Activated CD4-positive, CD25-positive, alpha-beta regulatory T cell treated with anti-CD3 and anti-CD28 coated beads, Interleukin-2, amount 50 U/mL, for 24 hours (primary cell): ENCODE results near the gene NKPD1.

ENCODE experiments used
- ATAC-seq, 2 donors: fragments of 150-1000 bp; cut with Tn5 transposase; one replicate each; pipeline ENCODE4 v1.10.0; 2021; ENCODE audit warnings: mild to moderate bottlenecking in 1 of 2, moderate library complexity in 1 of 2

NKPD1 gene

GRCh38 chr19:45172173-45172572, 11.4 kb upstream of the NKPD1 start:
- peak; percentile 50 to 53 for ATAC-seq

GRCh38 chr19:45171211-45171623, 10.4 kb upstream of the NKPD1 start:
- ATAC-seq, result peak; percentile 77 to 83

- ATAC-seq, result no peak
Observed at GRCh38 chr19:45170146-45171106, 9.6 kb upstream of the NKPD1 start.

DNA sequence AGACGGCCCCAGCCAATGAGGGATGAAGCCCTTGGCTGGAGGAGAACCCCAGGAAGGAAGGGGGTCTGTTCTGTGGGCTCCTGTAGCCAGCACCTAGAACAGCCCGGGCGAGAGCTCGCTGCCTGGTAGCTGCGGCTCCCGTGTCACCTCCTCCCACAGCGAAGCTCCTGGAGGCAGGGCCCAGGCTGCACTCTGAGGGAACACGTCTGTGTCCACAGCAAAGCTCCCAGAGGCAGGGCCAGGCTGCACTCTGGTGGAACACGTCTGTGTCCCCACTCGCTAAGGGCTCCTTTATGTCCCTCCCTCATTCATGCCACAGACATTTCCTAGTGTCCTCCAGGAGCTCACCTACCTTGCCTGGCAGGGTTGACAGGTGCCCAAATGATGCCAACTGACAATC, 8.8 kb upstream of the NKPD1 start:
- no peak for ATAC-seq

GRCh38 chr19:45168767-45169351, 8.1 kb upstream of the NKPD1 start:
- no peak for ATAC-seq

- no peak for ATAC-seq
Observed at GRCh38 chr19:45166723-45167252, 6.0 kb upstream of the NKPD1 start.

DNA sequence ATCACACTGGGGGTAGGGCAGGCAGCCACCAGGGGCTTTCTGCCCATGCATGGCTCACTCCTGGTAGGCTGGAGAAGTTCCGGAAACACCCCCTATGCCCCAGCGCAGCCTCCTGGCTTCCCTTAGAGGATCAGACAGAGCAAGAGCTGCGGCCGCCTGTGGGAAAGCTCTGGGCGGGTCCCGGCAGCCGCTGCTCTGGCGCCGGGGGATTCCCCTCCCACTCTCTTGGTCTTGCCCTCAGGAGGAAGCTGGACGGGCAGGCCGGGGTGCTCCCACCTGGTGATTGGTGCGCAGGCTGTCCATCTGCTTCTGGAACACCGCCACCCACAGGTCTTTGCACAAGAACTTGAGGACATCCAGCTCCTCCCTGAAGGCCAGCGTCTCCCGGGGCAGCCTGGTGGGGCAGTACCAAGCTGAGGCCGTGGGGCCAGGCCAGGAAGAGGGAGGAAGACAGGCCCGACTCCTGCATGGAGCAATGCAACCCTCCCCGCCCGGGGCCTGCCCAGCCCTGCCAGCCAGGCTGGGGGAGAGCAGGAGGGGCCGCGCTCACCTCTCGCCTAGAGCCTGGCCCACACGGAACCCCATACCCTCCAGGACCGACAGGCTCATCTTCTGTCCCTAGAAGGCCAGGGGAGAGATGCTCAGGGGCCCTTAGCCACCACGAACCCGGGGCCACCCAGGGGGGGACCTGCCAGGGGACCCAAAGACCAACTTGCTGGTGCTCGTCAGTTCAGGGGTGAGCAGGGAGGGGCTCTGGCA, 4.0 kb upstream of the NKPD1 start:
- peak; percentile 88 to 89 for ATAC-seq

DNA sequence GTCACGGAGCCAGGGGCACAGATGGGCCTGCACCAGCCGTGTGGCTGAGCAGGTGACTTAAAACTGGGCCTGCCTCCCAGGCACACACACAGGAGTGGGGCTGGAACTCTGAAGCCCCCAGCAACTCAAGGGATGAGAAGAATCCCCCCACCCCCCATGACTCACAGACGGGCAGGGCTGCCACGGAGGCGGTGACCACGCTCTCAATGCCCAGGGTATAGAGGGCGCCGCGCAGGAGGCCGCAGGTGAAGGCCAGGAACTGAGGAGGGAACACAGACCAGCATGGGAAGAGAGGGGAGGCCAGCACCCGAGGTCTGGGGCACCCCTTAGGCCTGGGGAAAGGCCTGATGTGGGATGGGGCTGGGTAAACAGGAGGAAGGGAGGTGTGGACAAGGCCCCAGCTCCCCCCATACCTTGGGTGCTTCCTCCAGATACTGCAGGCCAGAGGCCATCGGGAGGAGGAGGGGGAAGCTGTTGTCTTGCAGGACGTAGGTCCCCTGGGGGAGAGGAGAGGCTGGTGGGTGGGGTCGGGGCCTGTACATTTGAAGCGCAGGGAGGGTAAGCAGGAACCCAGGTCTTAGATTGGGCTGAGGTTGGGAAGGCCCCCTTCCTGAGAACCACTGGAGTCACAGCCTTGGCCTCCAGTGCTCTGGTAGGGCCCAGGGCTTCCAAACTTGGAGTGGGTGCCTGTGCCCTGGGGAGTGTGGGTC, 3.1 kb upstream of the NKPD1 start:
- ATAC-seq, result no peak

GRCh38 chr19:45163156-45163555, 2.4 kb upstream of the NKPD1 start:
- no peak for ATAC-seq

GRCh38 chr19:45162608-45163143, 1.9 kb upstream of the NKPD1 start:
- no peak for ATAC-seq

GRCh38 chr19:45161738-45162607, 1.2 kb upstream of the NKPD1 start:
- no peak for ATAC-seq

DNA sequence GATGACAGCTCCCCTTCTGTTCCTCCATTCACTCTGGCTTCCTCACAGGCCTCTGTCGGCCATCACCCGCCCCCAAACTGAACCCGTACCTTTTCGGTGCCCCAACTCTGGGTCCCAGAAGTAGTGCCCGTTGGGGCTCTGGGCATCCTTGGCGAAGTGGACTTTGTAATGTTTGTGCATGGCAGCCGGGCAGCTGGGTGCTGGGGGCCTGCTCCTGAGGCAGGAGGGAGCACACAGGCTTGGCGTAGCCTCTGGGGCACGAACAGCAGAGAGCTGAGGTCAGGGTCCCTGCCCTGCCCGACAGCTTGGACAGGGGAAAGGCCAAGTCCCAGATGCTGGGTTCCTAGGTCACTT, 834 bp downstream of the NKPD1 start:
- ATAC-seq, result no peak

- ATAC-seq, result no peak
Observed at GRCh38 chr19:45159210-45159970, 1.4 kb downstream of the NKPD1 start.

GRCh38 chr19:45158503-45159209, 2.1 kb downstream of the NKPD1 start:
- no peak for ATAC-seq

GRCh38 chr19:45156751-45157150, 4.0 kb downstream of the NKPD1 start:
- ATAC-seq, result no peak

- ATAC-seq, result no peak
Observed at GRCh38 chr19:45156011-45156630, 4.7 kb downstream of the NKPD1 start.

- no peak for ATAC-seq
Observed at GRCh38 chr19:45154064-45154827, 6.5 kb downstream of the NKPD1 start.

DNA sequence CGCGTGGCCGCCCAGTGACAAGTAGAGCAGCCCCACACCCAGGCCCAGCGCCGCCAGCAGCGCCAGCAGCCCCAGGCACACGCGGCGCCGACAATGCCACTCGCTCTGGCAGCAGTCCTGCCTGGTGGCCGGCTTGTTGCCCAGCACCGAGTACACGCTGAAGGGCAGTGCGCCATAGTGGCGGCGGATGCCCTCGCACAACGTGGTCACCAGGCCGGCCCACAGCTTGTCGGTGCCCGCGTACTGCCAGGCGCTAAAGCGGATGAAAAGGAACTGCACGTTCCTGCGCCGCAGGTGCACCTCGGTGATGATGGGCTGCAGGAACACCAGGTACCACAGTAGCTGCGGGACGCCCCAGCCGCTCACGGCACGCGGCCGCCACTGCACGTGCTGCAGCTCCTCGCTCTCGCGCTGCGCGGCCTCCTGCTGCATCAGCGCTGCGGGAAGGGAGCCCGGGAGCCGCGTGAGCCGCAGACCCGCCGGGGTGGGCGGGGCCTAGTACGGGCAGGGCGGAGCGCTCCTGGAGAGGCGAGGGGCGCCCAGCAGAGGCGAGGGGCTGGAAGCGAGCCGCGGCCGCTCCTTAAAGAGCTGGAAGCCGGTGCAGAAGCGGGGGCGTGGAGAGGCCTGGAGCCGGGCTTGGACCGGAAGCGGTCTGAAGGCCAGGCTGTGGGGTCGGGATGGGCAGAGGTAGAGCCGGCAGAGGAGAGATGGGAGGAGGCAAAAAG, 7.3 kb downstream of the NKPD1 start:
- peak; percentile 23 to 37 for ATAC-seq
